Measurements from ENCODE around the gene TLE4.

The TLE4 gene

DNA sequence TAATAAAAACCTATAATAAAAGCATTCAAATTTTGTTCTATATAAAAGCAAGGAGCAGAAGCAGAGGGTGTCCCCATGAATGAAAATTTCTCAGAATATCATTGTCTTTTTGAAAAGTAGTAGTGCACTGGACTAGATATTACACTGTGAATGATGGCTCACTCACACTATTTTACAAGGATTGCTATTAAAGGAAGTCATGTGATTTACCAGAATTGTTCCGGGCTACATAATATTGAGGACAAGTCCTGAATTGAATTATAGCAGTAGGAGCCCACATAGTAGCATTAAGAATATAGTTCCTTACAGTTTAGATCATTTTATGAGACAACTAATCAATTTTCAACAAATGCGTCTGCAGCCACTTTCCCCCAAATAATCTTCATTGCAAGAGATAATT lies 7.7 kb upstream of the TLE4 start:
- no peaks in the 10 kb centered on the region for H3K36me3 ChIP-seq (ENCODE audit: insufficient read depth, low read length)
- H3K9me3 ChIP-seq (ENCODE audit: control insufficient read depth, insufficient read depth, low read length): peaks cover 7% of the 10 kb centered on the region
- H3K4me1 ChIP-seq (ENCODE audit: insufficient read depth, low read length): no peaks in the 10 kb centered on the region
- H3K9ac ChIP-seq (ENCODE audit: low read depth, low read length): no peak overlapping the region

GRCh38 chr9:79565245-79565644 lies 6.5 kb upstream of the TLE4 start:
- Histone ChIP-seq H3K36me3 (ENCODE audit: insufficient read depth, low read length) (no peaks in the 10 kb centered on the region), H3K9me3 (ENCODE audit: control insufficient read depth, insufficient read depth, low read length) (peaks cover 7% of the 10 kb centered on the region), H3K9ac (ENCODE audit: low read depth, low read length) (no peak overlapping the region), H3K4me1 (ENCODE audit: insufficient read depth, low read length) (no peaks in the 10 kb centered on the region)

GRCh38 chr9:79567671-79568098 lies 4.1 kb upstream of the TLE4 start:
- Histone ChIP-seq H3K9ac (ENCODE audit: low read depth, low read length) (no peak overlapping the region), H3K4me1 (ENCODE audit: insufficient read depth, low read length) (no peaks in the 10 kb centered on the region), H3K9me3 (ENCODE audit: control insufficient read depth, insufficient read depth, low read length) (peaks cover 7% of the 10 kb centered on the region), H3K36me3 (ENCODE audit: insufficient read depth, low read length) (no peaks in the 10 kb centered on the region)

- peaks cover 7% of the 10 kb centered on the region for H3K9me3 ChIP-seq (ENCODE audit: control insufficient read depth, insufficient read depth, low read length)
- H3K9ac ChIP-seq (ENCODE audit: low read depth, low read length): no peak overlapping the region
- H3K36me3 ChIP-seq (ENCODE audit: insufficient read depth, low read length): no peaks in the 10 kb centered on the region
- no peaks in the 10 kb centered on the region for H3K4me1 ChIP-seq (ENCODE audit: insufficient read depth, low read length)
Measured at GRCh38 chr9:79568337-79569101, 3.2 kb upstream of the TLE4 start.

GRCh38 chr9:79569814-79570447 lies 1.8 kb upstream of the TLE4 start:
- Histone ChIP-seq H3K4me1 (ENCODE audit: insufficient read depth, low read length) (peaks cover 4% of the 10 kb centered on the region), H3K9me3 (ENCODE audit: control insufficient read depth, insufficient read depth, low read length) (peaks cover 7% of the 10 kb centered on the region), H3K9ac (ENCODE audit: low read depth, low read length) (peak overlapping the region; percentile 85), H3K36me3 (ENCODE audit: insufficient read depth, low read length) (no peaks in the 10 kb centered on the region)

DNA sequence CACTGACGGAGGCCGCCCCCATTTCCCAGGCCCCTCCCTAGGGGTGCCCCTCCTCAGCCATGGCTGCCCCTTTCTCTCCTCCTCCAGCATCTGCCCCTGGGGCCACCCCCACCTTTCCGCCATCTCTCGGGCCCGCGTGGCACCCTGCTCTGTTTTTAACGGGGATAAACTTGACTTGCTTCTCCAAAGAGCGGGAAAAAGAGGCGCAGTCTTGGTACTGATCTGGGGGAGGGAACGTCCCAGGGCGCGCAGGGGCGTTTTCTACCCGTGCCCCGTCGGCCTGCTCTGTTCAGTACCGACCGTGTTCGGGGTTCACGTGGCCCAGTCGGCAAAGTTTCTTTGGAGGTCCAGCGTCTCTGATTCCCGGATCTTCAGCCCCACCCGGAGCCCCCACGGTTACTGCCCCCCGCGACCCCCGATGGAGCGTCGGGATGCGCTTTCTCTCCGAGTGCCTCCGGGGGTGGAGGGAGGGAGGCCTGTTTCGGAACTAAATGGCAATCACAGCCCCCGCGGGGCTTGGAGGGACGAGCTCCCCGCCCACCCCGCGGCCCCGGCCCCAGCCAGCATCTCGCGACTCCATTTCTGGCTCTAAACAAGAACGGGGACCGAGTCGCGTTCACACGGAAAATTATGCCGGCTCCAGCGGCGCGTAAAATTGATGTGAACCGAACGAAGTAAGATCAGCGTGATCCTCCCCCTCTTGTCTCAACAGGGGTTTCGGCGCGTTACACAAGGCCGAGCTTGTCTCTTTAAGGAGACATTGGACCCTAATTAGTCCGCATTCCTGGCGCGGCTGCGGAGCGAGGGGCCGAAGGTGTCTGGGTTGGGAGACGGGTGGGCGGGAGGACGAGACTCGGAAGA lies 1.1 kb upstream of the TLE4 start:
- peaks cover 7% of the 10 kb centered on the region for H3K9me3 ChIP-seq (ENCODE audit: control insufficient read depth, insufficient read depth, low read length)
- H3K36me3 ChIP-seq (ENCODE audit: insufficient read depth, low read length): no peaks in the 10 kb centered on the region
- peaks cover 10% of the 10 kb centered on the region for H3K4me1 ChIP-seq (ENCODE audit: insufficient read depth, low read length)
- H3K9ac ChIP-seq (ENCODE audit: low read depth, low read length): peak overlapping the region; percentile 85

DNA sequence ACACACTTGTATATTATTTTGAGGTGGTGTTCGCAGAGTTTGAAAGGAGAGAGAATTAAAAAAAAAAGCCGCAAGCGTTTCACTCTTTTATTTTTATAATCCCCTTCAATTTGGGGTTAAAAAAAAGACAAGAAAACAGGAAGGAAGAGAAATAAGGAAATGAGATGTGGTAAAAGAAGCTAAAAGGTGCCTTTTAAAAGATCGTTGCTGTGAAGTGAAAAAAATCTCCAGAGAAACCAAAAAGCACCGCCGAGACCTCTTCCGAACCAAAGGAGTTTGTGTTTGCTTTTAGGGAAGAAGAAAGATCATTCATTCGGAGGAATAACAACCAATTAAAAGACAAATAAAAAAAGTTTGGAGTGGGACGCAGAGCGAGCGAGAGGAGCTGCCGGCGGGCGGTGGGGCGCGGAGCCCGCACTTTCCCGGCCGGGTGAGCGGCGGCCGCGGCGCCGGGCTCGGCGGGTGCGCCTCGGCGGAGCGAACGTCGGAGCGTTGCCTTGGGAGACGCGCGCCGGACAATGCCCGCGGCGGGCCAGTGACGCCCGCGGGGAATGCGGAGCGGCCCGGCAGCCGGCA lies 355 bp downstream of the TLE4 start:
- Histone ChIP-seq H3K9me3 (ENCODE audit: control insufficient read depth, insufficient read depth, low read length) (peaks cover 7% of the 10 kb centered on the region; the same call in 1 of the 2 replicates), H3K36me3 (ENCODE audit: insufficient read depth, low read length) (no peaks in the 10 kb centered on the region), H3K9ac (ENCODE audit: low read depth, low read length) (peak overlapping the region; percentile 83), H3K4me1 (ENCODE audit: insufficient read depth, low read length) (peaks cover 10% of the 10 kb centered on the region)

- Histone ChIP-seq H3K36me3 (ENCODE audit: insufficient read depth, low read length) (no peaks in the 10 kb centered on the region), H3K9ac (ENCODE audit: low read depth, low read length) (peak overlapping the region; percentile 83), H3K4me1 (ENCODE audit: insufficient read depth, low read length) (peaks cover 10% of the 10 kb centered on the region), H3K9me3 (ENCODE audit: control insufficient read depth, insufficient read depth, low read length) (peaks cover 2% of the 10 kb centered on the region; the same call in 1 of the 2 replicates)
Measured at GRCh38 chr9:79572608-79573411, 1.0 kb downstream of the TLE4 start.

DNA sequence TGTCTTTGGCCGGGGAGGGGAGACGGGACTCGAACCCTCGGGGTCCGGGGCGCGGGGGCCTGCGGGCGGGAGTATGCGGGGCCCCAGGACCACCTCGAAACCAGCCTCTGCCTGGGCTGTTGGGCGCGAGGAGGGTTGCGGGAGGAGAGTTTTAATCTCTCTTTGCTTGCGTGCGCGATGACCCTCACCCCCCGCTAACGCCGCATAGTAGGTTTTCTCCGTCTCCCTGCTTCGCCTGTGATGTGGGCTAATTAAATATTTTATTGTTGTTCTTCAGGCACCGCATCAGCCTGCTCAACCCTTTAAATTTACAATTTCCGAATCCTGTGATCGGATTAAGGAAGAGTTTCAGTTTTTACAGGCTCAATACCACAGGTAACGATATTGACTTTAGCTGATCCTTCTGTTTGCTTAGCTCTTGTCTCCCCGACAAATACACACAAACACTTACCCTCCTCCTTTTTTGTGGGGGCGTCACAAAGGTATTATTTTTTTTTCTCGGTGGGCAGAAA lies 1.7 kb downstream of the TLE4 start:
- Histone ChIP-seq H3K9me3 (ENCODE audit: control insufficient read depth, insufficient read depth, low read length) (no peaks in the 10 kb centered on the region), H3K4me1 (ENCODE audit: insufficient read depth, low read length) (peaks cover 10% of the 10 kb centered on the region), H3K9ac (ENCODE audit: low read depth, low read length) (peak overlapping the region; percentile 83), H3K36me3 (ENCODE audit: insufficient read depth, low read length) (no peaks in the 10 kb centered on the region)

GRCh38 chr9:79574136-79574535 lies 2.4 kb downstream of the TLE4 start:
- Histone ChIP-seq H3K36me3 (ENCODE audit: insufficient read depth, low read length) (no peaks in the 10 kb centered on the region), H3K9me3 (ENCODE audit: control insufficient read depth, insufficient read depth, low read length) (no peaks in the 10 kb centered on the region), H3K4me1 (ENCODE audit: insufficient read depth, low read length) (peaks cover 10% of the 10 kb centered on the region), H3K9ac (ENCODE audit: low read depth, low read length) (peak overlapping the region; percentile 83)

DNA sequence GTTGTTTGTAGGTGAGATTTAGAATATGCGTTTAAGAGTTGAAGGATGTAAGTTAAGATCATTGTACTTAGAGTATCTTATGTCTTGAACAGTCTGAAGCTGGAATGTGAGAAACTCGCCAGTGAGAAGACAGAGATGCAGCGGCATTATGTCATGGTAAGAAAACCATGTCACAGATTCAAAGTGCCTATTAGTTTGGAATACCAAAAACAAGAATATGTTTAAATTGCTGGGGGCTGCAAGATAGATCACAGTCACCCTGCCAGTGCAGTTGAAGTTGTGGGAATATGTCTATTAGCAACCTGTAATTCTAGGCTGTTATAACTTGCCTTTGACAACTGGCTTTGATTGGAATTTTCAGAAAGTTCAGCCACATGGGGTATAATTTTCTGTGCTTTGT lies 3.0 kb downstream of the TLE4 start:
- H3K9ac ChIP-seq (ENCODE audit: low read depth, low read length): peak overlapping the region; percentile 83
- no peaks in the 10 kb centered on the region for H3K9me3 ChIP-seq (ENCODE audit: control insufficient read depth, insufficient read depth, low read length)
- H3K36me3 ChIP-seq (ENCODE audit: insufficient read depth, low read length): no peaks in the 10 kb centered on the region
- peaks cover 10% of the 10 kb centered on the region for H3K4me1 ChIP-seq (ENCODE audit: insufficient read depth, low read length)

DNA sequence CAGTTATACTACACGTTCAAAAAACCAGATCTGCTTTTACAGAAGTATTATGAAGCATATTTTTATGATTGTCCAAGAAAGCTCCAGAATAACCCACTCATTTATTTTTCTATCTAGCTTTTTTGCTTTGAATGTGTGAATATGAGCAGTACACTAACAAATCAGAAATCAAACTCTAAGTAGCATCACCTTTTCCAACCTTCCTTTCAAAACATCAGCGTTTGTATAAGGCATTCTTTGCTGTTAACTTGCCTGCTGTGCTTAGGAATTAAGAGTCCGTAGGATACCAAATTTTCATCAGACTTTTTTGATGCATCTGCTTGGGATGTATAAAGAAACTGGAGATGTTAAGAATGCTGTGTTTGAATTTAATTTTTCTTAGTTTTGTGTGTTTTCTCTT lies 3.8 kb downstream of the TLE4 start:
- Histone ChIP-seq H3K9ac (ENCODE audit: low read depth, low read length) (no peak overlapping the region), H3K36me3 (ENCODE audit: insufficient read depth, low read length) (no peaks in the 10 kb centered on the region), H3K4me1 (ENCODE audit: insufficient read depth, low read length) (peaks cover 10% of the 10 kb centered on the region)

DNA sequence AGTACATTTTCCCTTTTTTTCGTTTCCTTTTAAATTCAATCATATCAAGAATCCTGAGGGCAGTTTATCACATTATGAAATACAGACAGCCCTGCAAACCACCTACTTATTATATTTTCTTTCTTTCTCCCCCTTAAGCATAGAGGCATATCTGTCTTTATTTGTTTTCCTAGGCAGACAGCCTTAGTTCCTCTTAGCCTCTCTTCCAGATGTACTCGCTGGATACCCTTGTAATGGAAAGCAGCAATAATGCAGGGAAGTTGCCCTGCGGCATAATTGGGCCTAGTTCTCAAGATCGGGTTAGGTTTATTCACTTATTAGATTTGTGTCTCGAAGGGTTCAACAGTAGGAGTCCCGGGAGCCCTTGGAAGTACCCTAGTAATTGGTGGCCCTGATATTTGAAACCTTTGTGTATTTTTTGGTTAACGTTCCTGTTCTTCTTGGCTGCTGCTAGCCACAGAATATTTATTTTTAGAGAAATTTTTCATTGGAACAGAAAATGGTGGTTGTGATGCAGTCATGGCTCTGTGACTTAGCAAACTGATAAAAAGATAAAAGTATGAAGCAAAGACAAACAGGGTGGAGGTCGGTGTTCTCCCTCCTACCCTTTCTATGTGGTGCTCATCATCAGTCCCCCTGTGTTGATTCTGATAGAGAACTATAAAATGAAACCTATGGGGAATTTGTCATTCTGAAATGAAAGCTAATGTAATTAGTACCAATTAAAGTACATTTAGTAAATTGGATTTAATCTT lies 6.4 kb downstream of the TLE4 start:
- Histone ChIP-seq H3K4me1 (ENCODE audit: insufficient read depth, low read length) (peaks cover 20% of the 10 kb centered on the region), H3K9ac (ENCODE audit: low read depth, low read length) (no peak overlapping the region), H3K9me3 (ENCODE audit: control insufficient read depth, insufficient read depth, low read length) (no peaks in the 10 kb centered on the region), H3K36me3 (ENCODE audit: insufficient read depth, low read length) (no peaks in the 10 kb centered on the region)

More for the DNA sequence above, 3.8 kb downstream of the TLE4 start:
- H3K9me3 ChIP-seq (ENCODE audit: control insufficient read depth, insufficient read depth, low read length): no peaks in the 10 kb centered on the region
